ENCODE results near the gene ARHGAP30.
"Not testable (repeated sequence)": the region's sequence is repeated elsewhere in the genome, so short reads cannot be mapped to it uniquely, and the experiment has no call there.

The ARHGAP30 gene

GRCh38 chr1:161069731-161070270 lies at the start of gene ARHGAP30:
ARHGAP30 (minus strand) TSS chr1:161069891; CDS start chr1:161069624, 267 bp downstream.
- DNase-seq: peak; percentile 97 to 99

DNA sequence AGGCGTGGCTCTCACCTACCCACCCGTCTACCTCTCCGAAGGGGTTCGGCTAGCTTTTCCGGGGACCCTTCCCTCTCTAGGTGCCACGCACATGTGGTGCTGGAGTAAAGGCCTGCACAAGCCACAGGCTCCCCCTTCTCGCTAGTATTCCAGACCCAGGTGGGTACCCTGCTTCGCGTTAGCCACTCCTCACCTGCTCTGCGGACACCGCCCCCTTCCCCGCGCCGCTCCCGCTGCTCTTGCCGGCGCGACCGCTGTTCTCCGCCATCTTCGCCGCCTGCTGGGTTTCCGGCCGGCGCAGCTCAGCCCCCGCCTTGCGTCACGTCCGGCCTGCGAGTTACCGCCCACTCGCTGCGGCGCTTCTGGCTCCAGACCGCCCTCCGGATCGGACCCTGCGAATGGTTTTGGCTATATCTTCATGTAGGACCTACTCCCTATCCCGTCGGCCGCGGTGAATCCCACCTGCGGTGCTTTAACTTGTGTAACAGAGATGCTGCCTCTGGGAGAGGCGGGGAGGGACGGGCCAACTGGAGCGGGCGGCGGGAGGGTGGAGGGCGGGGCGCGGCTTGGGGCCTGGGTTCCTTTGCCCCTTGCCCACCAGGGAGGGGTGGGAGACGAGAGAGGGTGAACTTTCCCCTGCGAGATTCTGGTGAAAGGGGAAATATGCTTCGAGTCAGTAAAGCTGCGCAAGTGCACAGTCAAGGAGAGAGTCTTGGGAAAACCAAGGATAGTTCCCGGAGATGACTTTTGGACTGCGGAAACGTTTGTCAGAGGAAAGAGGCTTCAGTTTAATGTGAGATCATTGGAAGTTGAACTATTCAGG lies 48.3 kb upstream of the ARHGAP30 start, which contains the start of the genes NIT1 and PFDN2:
NIT1 (plus strand) TSS at position 347 of the 823 bp plus-strand sequence; CDS start at position 419, 72 bp downstream.
PFDN2 (minus strand) TSS at position 279 of the 823 bp plus-strand sequence; CDS start at position 268, 11 bp downstream.
- peak; percentile 71 to 73 for DNase-seq

DNA sequence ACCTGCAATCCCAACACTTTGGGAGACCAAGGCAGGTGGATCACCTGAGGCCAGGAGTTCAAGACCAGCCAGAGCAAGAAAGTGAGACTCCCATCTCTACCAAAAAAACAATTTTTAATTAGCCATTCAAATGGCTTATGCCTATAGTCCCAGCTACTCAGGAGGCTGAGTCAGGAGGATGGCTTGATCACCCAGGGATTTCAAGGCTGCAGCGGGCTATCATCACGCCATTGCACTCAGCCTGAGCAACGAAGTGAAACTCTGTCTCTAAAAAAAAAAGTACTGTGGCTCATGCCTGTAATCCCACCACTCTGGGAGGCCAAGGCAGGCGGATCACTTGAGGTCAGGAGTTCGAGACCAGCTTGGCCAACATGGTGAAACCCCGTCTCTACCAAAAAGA lies 46.3 kb upstream of the ARHGAP30 start:
- not testable (repeated sequence) for DNase-seq

- peak in 1 of 2 experiments; percentile 28 for DNase-seq
These were observed 45.5 kb upstream of the ARHGAP30 start for GRCh38 chr1:161115132-161115711.

GRCh38 chr1:161114556-161114955 lies 44.9 kb upstream of the ARHGAP30 start:
- DNase-seq: no peak

DNA sequence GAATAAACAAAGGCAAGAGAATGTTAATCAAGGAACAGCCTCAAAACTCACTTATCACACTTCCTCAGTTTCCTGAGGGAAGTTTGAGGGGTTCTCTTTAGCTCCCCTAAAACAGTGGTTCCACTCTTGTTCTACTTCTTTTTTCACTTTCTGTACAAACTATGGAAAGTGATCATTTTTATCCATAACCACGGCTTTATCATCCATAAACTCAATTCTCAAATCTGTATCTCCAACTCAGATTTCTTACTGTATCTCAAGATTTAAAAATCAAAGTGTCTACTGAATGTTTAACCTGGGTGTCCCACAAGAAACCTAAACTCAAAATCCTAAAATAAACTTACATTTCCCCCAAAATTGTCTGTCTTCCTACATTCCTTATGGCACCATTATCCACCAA lies 44.2 kb upstream of the ARHGAP30 start:
- no peak for DNase-seq

DNA sequence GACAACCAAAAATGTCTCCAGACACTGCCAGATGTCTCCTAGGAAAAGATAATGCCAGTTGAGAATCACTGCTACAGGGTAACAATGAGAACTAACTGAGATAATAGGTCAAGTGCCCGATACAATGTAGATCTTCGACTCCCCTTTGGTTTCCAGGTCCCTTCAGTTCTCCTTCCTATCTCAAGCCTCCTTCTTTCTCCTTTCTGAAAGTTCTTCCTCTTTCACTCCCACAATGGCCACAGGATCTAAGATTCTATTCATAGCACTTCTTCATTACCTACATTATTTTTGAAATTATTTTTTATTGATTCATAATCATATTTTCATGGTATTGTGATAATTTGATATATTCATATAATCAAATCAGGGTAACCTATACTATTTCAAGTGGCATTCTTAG lies 41.8 kb upstream of the ARHGAP30 start:
- DNase-seq: peak in 1 of 2 experiments; percentile 16

DNA sequence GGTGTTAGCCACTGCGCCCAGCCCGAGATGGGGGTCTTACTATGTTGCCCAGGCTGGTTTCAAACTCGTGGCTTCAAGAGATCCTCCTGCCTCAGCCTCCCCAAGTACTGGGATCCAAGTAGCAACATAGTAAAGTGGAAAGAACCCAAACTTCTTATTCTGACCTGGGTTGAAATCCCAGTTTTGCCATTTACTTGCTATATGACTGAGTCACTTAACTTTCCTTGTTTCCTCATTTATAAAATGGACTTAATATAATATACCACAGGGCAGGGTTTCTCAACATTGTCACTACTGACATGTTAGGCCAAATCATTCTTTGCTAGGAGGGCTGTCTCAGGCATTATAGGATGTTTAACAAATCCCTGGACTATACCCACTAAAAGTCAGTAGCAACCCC lies 41.4 kb upstream of the ARHGAP30 start:
- DNase-seq: no peak

DNA sequence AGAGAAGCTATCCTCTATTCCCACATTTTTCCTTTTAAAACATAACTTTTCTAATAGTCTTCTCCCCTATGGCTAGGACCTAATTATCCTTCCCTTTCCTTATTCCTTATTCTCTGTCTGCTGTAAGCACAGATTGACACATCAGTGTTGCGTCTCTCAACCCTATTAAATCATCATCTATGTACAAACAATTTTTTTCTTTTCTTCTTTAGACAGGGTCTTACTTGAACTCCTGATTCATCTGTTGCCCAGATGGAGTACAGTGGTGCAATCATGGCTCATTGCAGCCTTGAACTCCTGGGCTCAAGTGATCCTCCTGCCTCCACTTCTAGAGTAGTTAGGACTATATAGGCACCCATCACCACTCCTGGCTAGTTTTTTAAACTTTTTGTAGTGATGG lies 36.7 kb upstream of the ARHGAP30 start:
- DNase-seq: no peak

- no peak for DNase-seq
These were observed 30.9 kb upstream of the ARHGAP30 start for GRCh38 chr1:161100556-161100955.

- no peak for DNase-seq
These were observed 29.6 kb upstream of the ARHGAP30 start for GRCh38 chr1:161099090-161099802.

GRCh38 chr1:161098210-161099068 lies 28.7 kb upstream of the ARHGAP30 start, which contains the start of gene KLHDC9:
KLHDC9 (plus strand) TSS chr1:161098361; CDS start chr1:161098536, 175 bp downstream.
- no peak for DNase-seq

DNA sequence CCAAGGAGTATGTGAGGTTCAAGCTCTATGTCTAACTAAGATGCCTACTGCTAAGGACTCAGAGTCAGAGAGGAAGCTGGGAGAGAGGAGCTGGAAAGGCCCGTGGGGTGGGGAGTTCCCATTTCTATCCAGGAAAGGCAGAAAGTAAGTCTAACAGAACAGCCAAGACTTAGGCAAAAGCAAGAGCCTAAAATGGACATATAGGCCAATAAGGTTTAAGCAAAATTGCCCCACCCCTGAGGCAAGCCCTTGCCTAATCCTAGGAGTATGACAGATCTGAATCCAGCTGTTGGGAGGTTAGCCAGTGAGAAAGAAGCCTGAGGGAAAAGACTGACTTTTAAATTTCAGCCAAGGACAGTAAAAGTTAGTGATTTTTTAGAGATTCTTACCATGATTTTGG lies 26.8 kb upstream of the ARHGAP30 start:
- peak; percentile 61 to 66 for DNase-seq

GRCh38 chr1:161096015-161096414 lies 26.3 kb upstream of the ARHGAP30 start:
- DNase-seq: no peak

DNA sequence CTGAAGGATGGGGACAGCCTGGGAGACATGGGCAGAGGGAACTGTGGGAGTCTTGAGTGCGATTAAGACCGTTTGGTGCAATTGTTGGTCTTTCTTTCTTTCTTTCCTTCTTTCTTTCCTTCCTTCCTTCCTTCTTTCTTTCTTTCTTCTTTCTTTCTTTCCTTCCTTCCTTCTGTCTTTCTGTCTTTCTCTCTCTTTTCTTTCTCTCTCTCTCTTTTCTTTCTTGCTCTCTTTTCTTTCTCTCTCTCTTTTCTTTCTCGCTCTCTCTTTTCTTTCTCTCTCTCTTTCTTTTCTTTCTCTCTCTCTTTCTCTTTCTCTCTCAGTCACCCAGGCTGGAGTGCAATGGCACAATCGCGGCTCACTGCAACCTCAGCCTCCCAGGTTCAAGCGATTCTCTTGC lies 25.5 kb upstream of the ARHGAP30 start:
- DNase-seq: no peak

DNA sequence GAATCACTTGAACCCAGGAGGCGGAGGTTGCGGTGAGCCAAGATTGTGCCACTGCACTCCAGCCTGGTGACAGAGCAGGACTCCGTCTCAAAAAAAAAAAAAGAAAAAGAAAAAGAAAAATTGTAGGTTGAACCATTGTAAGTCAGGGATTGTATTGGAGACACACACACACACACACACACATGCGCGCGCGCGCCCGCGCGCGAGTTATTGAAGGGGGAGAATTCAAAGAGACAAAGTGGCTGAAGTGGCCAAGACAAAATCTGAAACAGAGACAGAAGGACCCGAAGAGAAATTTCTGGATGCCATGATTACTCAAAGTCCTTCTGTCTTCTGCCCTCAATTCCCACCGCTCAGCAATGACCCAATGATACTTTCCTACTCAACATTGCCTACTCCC lies 24.8 kb upstream of the ARHGAP30 start:
- no peak for DNase-seq

DNA sequence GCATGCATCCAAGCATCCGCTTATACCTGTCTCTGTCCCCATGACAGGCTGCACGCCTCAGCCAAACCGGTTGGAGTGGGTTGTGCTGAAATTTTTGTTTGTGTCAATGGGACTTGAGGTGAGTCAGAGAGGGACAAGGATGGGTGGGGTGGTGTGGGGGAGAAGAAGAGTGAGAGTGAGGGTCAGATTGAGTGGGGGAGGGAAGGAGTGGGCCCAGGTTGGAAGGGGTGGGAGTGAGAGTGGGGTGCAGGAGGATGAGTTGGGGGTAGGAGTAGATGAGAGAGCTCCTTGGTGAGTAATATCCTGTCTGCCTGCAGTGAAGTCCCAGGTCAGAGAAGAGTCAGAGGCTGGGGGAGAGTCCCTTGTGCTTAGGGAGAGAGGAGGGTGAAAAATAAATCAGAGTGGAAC lies 22.9 kb upstream of the ARHGAP30 start:
- no peak for DNase-seq

GRCh38 chr1:161091796-161092507 lies 22.3 kb upstream of the ARHGAP30 start:
- no peak for DNase-seq

DNA sequence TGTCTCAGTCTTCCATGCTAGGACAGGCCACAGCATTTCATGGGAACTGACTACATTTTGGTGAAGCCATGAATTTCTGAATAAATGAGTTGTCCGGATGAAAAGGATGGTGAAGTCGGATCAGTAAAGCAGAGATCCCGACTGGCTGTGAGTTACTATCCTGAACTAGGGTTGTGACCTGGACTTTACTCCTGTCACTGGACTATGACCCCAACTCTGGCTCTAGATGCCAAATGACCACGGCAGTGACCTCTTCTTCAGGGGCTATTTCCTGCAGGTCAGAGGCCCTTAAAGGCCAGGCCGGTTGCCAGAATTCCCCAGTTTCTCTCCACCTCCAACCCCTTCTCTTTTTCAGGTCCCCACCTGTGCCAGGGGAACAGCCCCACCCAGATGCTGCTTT lies 21.4 kb upstream of the ARHGAP30 start:
- no peak for DNase-seq

DNA sequence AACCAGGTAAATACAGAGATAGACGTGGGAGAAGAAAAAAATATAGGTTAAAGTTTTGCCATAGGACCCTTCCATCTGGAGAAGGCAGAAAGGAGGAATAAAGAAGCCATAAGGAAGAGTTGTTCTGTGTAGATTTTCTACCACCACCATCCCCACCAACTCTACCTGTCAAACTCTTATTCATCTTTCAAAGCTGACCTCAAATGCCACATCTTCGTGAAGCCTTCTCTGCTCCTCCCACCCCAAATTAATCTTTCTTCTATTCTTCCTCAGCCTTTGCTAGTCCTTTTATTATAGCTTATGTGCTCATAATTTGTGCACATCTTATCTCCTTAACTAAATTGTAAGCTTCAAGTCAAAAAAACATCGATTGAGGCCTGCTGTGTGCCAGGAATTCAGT lies 20.9 kb upstream of the ARHGAP30 start:
- DNase-seq: no peak

- DNase-seq: no peak
These were observed 20.2 kb upstream of the ARHGAP30 start for GRCh38 chr1:161089938-161090337.
